OCI-LY7 (cell line): Measurements from ENCODE around the gene COL15A1. TPM values are rescaled to one million over a fixed set of nuclear protein-coding genes. Genes with fewer than 3 reads are reported as not detected.

Source experiments
- BruUV-seq: library from RNA; stranded (reverse); fragments of 400-500 nt; replicated peaks from 2 replicates; lab custom pipeline; 2021; lab: Mats Ljungman, UMichigan
- CTCF ChIA-PET: fragments of 300-600 bp; sonication (Branson Sonifier 250); formaldehyde crosslinking; loops from one replicate; lab custom pipeline; 2022; ENCODE audit warnings: antibody characterized with exemption; ENCODE audit not compliant: unreplicated experiment; lab: Charles Lee
- POLR2A ChIA-PET: fragments of 300-600 bp; sonication (Branson Sonifier 250); formaldehyde crosslinking; loops from one replicate; lab custom pipeline; 2022; ENCODE audit warnings: antibody characterized with exemption; lab: Charles Lee
- DNase-seq: peaks from one replicate; pipeline ENCODE4 v3.0.0-alpha.2; 2015; ENCODE audit warnings: low spot score
- H2AFZ ChIP-seq: fragments of 200-600 bp; sonication (generic), shearing (Covaris generic); 2 replicates; pipeline ENCODE4 v1.6.1; 2014; ENCODE audit warnings: mild to moderate bottlenecking, antibody characterized with exemption, low read length, moderate library complexity
- H3K27ac ChIP-seq: fragments of 200-600 bp; sonication (generic); 2 replicates; pipeline ENCODE4 v1.5.1; 2014; ENCODE audit warnings: mixed run types, low read depth, mild to moderate bottlenecking, moderate library complexity, low read length, inconsistent platforms; ENCODE audit not compliant: poor library complexity, severe bottlenecking
- H3K36me3 ChIP-seq: fragments of 200-600 bp; sonication (generic); 2 replicates; pipeline ENCODE4 v1.6.1; 2014; ENCODE audit warnings: mild to moderate bottlenecking, antibody characterized with exemption, low read length, moderate library complexity, mixed read lengths; ENCODE audit not compliant: insufficient read depth
- H3K4me1 ChIP-seq: fragments of 200-600 bp; sonication (generic); 2 replicates; pipeline ENCODE4 v1.5.1; 2014; ENCODE audit warnings: mild to moderate bottlenecking, low read length; ENCODE audit not compliant: insufficient read depth, poor library complexity, severe bottlenecking
- H3K4me2 ChIP-seq: fragments of 200-600 bp; sonication (generic); 2 replicates; pipeline ENCODE4 v1.6.1; 2014; ENCODE audit warnings: mild to moderate bottlenecking, low read length
- H3K4me3 ChIP-seq: fragments of 200-600 bp; sonication (generic); 2 replicates; pipeline ENCODE4 v1.5.1; 2014; ENCODE audit warnings: mild to moderate bottlenecking, low read depth, low read length; ENCODE audit not compliant: poor library complexity, severe bottlenecking
- H3K79me2 ChIP-seq: fragments of 200-600 bp; sonication (generic); 2 replicates; pipeline ENCODE4 v1.6.1; 2016; ENCODE audit warnings: low read depth, mild to moderate bottlenecking, low read length, moderate library complexity, mixed read lengths; ENCODE audit not compliant: insufficient read depth
- H3K9me2 ChIP-seq: fragments of 200-600 bp; sonication (generic); 2 replicates; pipeline ENCODE4 v1.6.1; 2016; ENCODE audit warnings: mild to moderate bottlenecking, low read length, mixed read lengths; ENCODE audit not compliant: insufficient read depth
- H3K9me3 ChIP-seq: fragments of 200-600 bp; sonication (generic); 2 replicates; pipeline ENCODE4 v1.6.1; 2014; ENCODE audit warnings: mild to moderate bottlenecking, mixed run types, low read length, mixed read lengths
- H4K20me1 ChIP-seq: fragments of 200-600 bp; sonication (generic); 2 replicates; pipeline ENCODE4 v1.6.1; 2014; ENCODE audit warnings: mild to moderate bottlenecking, antibody characterized with exemption, low read length, moderate library complexity, mixed read lengths; ENCODE audit not compliant: insufficient read depth
- CTCF ChIP-seq: fragments of 200-600 bp; sonication (generic); conservative IDR thresholded peaks from 2 replicates; pipeline ENCODE4 v1.5.1; 2014; ENCODE audit warnings: mild to moderate bottlenecking, antibody characterized with exemption, low read length, moderate library complexity, mixed read lengths
- EZH2phosphoT487 ChIP-seq: fragments of 200-600 bp; sonication (generic); IDR thresholded peaks from 2 replicates; pipeline ENCODE4 v1.6.1; 2018; ENCODE audit warnings: low read depth, borderline replicate concordance, mild to moderate bottlenecking, mixed run types, antibody characterized with exemption, low read length, moderate library complexity, mixed read lengths
- intact Hi-C: fragments of 100-400 bp; cut with micrococcal nuclease; formaldehyde crosslinking; loops from one replicate; pipeline ENCODE4 v1.10.0; 2022; ENCODE audit not compliant: unreplicated experiment
- total RNA-seq, 2 experiments: library from RNA; depleted of rRNA in 1 of 2; stranded (reverse); fragments of >200 nt in 1 of 2; shearing (Covaris generic) in 1 of 2; gene quantifications; 2 replicates each; pipeline ENCODE4 v1.2.3, GENCODE V29; 2014 to 2022

COL15A1 gene
- total RNA-seq, 2 experiments from 2014 or later, result not detected

- TF ChIP-seq EZH2phosphoT487, result no peak
- TF ChIP-seq CTCF, result no peak
- DNase-seq, result no peak
- intact Hi-C loops, result no loop called here
- Histone ChIP-seq H2AFZ (no peak overlapping the region), H3K4me3 (no peak overlapping the region), H4K20me1 (no peaks in the 10 kb centered on the region), H3K9me3 (no peaks in the 10 kb centered on the region), H3K27ac (no peak overlapping the region), H3K4me1 (no peaks in the 10 kb centered on the region), H3K4me2 (no peak overlapping the region), H3K9me2 (no peaks in the 10 kb centered on the region), H3K79me2 (no peaks in the 10 kb centered on the region), H3K36me3 (no peaks in the 10 kb centered on the region)
- BruUV-seq, result no TSS peak
- POLR2A ChIA-PET, result no interaction called here
- CTCF ChIA-PET, result no interaction called here
These were observed 5.9 kb downstream of the COL15A1 start for GRCh38 chr9:98949565-98949964.

- Histone ChIP-seq H2AFZ (no peak overlapping the region), H3K79me2 (no peaks in the 10 kb centered on the region), H3K4me2 (no peak overlapping the region), H3K4me3 (no peak overlapping the region), H3K4me1 (no peaks in the 10 kb centered on the region), H3K9me3 (no peaks in the 10 kb centered on the region), H3K9me2 (no peaks in the 10 kb centered on the region), H3K36me3 (no peaks in the 10 kb centered on the region), H3K27ac (no peak overlapping the region), H4K20me1 (no peaks in the 10 kb centered on the region)
- no TSS peak for BruUV-seq
- DNase-seq, result no peak
- ChIA-PET CTCF (no interaction called here), POLR2A (no interaction called here)
- TF ChIP-seq EZH2phosphoT487 (no peak), CTCF (no peak)
- intact Hi-C loops, result no loop called here
These were observed 6.6 kb downstream of the COL15A1 start for GRCh38 chr9:98950262-98950661.

DNA sequence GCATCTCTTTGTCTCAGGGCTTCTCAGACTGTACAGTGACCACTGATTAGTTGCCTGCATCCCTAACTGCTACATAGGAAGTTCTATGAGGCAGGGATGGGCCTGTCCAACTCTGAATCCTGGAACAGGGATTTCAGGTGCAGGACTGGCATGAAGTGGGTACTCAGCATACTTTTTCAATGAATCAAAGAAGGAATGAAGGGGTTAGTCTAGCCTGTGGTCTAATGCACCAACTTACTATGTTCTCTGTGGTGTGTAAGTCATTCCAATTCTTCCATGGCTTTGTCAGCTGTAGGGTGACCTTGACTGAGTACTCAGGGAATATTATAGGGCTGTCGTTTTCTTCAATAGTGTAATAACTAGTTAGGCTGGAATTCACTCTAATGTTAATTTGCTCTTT is 8.3 kb downstream of the COL15A1 start:
- Histone ChIP-seq H3K9me2 (no peaks in the 10 kb centered on the region), H3K4me2 (no peak overlapping the region), H4K20me1 (no peaks in the 10 kb centered on the region), H3K36me3 (no peaks in the 10 kb centered on the region), H3K9me3 (no peaks in the 10 kb centered on the region), H3K4me3 (no peak overlapping the region), H3K27ac (no peak overlapping the region), H2AFZ (no peak overlapping the region), H3K79me2 (no peaks in the 10 kb centered on the region), H3K4me1 (no peaks in the 10 kb centered on the region)
- ChIA-PET CTCF (no interaction called here), POLR2A (no interaction called here)
- intact Hi-C loops, result no loop called here
- DNase-seq, result no peak
- BruUV-seq, result no TSS peak
- no peak for TF ChIP-seq CTCF
- TF ChIP-seq EZH2phosphoT487, result no peak
